H54 (cell line): Measurements from ENCODE around the gene MACROD2.

Experiments used
- DNase-seq: peaks from one replicate; pipeline ENCODE4 v3.0.0; 2011; ENCODE audit warnings: low spot score, mixed read lengths; ENCODE audit not compliant: insufficient read length
- FAIRE-seq: peaks from 3 replicates; lab custom pipeline; 2011; peaks lifted over from hg19 to GRCh38; lab: Jason Lieb, UNC
- POLR2A ChIP-seq: IDR thresholded peaks from 2 replicates; pipeline ENCODE4 v1.6.1; 2011; ENCODE audit warnings: low read depth, mild to moderate bottlenecking, low read length

MACROD2 gene

DNA sequence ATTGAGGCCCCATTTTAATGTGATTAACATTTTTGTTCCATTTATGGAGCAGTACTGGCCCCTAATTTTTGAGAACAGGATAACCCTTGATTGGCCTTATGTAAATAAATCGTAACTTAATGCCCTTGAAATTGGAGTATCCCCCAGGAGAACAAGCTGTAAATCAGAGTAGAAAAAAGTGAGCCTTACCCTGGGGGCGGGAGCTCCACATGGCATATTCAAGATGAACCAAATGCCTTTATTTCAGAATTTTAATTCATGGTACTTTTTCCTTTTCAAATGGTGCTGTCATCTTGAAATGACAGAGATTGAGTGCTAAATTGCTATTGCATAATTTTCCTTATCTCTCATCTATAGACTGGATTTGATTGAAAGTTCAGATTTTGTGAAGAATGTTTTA is 1151.6 kb downstream of the MACROD2 start:
- DNase-seq, result no peak
- no peak for TF ChIP-seq POLR2A
- no peak for FAIRE-seq

DNA sequence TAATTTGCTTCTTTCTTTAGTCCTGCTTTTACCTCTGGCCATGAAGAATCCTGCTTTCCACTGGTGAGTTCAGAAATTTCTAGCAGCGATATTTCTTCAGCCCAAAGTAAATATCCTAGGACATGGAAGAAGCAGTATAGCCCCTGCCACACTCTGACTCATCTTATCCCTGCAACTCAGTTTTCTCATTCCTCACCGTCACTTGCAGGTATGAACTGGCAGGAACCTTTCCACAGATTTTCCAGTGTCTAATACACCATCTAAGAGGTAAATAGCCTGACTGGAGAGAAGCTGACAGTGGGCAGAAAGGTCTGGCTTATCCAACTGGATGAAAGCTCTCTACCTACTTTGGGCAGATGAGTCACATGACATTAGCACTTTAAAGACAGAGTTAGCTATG is 1158.8 kb downstream of the MACROD2 start:
- no peak for DNase-seq
- TF ChIP-seq POLR2A, result no peak
- no peak for FAIRE-seq

DNA sequence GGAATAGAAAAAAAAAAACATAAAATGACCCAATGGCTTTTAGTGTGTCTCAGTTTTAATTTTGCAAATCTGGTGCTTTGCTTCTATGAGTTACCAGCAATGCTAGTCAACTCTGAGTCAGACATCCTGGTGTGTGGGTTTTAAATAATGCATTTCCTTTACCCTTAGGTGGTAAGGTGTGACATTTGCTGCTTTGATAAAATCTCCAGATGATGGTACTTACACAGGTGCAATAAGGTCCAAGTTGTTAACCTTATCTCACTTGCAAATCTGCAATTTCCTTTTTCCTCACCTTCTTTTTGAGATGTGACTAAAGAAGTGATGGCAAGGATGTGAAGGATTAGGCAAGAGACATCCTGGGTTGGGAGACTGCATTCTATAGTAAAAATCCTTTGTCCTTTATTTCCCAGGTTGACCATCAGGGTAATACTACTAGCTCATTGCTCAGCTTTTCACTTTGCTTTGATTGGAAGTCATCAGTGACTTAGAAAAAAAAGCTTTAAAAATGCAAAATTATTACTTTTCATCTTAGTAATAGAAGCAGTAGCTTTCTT is 1160.6 kb downstream of the MACROD2 start:
- DNase-seq (no peak), FAIRE-seq (no peak)
- TF ChIP-seq POLR2A, result no peak

DNA sequence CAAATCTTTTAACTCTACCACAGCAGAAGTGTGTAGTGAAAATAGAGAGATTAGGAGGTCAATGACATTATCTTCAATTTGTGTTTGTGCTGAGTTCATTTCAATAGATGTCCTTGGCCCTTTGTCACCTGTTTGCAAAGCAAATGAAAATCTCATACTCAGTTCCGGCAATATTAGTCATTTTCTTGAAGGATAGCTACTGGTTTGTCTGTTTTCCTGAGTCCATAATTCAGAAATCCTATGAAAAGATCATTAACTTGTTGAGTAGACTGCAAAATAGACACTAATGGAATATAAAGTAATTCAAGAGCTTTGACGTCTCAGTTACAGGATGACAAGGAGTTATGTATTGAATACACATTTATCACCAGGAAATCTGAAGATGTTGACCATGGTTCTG is 1163.2 kb downstream of the MACROD2 start:
- TF ChIP-seq POLR2A, result no peak
- DNase-seq, result no peak
- FAIRE-seq, result no peak

DNA sequence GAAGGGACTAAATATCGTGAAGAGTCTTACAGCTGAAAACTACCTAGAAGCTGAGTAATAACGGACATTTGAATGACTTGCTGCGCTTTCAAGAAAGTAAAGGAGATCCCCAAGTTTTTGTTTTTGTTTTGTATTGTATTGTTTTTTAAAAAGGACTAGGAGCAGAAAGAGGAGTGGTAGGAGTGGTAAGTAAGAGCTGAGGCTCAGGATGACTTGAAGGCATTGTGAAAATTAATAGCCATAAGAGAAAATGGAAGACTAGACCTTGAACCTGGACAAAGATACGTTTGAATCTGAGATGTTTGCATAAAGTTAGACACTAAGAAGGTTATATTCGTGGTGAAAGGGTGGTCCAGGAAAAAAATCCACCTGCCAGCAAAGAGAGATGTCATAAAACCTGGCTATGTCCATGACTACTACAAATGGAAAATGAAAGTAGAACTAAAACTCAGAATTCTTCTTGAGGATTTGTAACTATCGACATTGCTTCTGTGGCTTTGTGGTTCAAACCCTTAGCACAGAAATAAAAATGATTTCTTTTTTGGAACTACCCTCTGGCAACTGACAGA is 1166.8 kb downstream of the MACROD2 start:
- DNase-seq (no peak), FAIRE-seq (no peak)
- no peak for TF ChIP-seq POLR2A

DNA sequence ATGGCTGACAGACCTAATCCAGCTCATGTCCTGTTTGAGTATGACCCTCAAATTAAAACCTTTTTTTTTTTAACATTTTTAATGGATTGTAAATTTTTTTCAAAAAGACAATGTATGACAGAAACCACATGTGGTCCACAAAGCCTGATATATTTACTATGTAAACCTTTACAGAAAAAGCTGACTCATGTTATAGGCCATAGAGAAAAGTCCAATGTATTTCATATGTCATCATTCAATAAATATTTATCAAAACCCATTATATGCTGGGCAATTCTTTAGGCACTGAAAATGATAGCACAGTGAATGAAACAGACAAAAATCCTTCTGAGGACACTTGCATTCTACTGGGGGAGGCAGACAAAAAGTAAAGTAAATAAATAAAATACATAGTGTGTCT is 1168.3 kb downstream of the MACROD2 start:
- FAIRE-seq (no peak), DNase-seq (no peak)

DNA sequence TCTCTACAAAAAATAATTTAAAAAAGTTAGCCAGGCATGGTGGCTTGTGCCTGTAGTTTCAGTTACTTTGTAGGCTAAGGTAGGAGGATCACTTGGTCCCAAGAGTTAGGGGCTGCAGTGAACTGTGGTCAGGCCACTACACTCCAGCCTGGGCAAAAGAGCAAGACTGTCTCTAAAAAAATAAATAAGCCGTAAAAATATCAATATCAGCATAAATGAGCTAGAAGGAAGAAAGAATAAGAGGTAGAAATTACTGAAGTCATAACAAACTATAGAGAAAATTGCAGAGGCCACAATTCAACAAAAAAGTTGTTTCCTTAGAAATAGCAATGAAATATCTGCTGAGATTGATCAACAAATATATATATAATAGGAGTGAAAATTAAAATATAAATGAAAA is 1169.4 kb downstream of the MACROD2 start:
- DNase-seq (no peak), FAIRE-seq (no peak)
- no peak for TF ChIP-seq POLR2A

More for the DNA sequence above, 1168.3 kb downstream of the MACROD2 start:
- no peak for TF ChIP-seq POLR2A

DNA sequence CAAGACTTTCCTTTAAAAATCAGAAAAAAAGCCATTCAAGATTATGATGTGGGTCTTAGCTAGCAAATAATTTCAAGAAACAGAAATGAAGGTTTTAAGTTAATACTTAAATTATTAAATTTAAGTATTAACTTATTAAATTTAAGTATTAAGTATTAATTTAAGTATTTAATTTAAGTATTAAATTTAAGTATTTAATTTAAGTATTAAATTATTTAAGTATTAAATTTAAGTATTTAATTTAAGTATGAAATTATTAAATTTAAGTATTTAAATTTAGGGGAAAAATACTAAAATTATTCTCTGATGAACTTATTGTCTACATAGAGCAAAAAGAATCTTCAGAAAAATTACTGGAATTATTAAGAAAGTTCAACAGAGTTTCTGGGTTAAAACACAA is 1171.4 kb downstream of the MACROD2 start:
- FAIRE-seq, result no peak

DNA sequence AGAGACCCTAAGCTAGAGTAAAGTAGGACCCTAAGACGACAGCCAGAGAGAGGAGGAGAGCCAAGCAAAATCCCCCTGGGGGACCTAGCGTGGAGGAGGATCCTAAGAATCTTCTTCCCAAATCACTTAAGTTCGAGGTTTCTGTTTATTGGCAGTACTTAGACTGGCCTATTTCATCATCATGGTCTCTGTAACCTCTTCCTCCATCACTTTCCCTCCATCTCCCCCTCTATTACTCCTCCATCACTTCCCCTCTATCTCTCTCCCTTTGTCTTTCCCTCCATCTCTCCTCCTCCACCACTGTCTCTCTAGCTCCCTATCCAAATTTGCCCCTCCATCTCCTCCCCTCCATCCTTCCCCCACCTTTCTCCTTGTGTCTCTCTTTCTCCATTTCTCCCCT is 1175.7 kb downstream of the MACROD2 start:
- TF ChIP-seq POLR2A, result no peak
- DNase-seq (no peak), FAIRE-seq (no peak)

More for the DNA sequence above, 1171.4 kb downstream of the MACROD2 start:
- DNase-seq, result no peak
- TF ChIP-seq POLR2A, result no peak

DNA sequence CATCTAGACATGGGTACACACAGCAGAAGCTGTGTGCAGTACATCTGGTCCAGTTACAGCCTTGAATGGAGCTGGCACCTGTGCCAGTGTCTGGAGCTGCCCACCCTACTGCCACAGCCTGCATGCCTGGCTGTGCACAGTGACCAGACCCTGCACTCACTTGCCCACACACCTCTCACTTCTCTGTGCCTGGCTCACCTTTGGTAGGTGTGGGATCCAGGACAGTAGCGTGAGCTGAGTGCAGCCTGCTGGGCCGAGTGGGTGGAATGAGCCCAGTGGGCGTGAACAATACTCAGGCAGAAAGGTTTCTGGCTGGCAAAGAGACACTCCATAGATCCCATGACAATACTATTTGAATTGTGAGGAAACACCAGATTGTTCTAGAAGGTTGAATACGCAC is 1181.6 kb downstream of the MACROD2 start:
- FAIRE-seq, result no peak
- no peak for DNase-seq
- TF ChIP-seq POLR2A, result no peak

DNA sequence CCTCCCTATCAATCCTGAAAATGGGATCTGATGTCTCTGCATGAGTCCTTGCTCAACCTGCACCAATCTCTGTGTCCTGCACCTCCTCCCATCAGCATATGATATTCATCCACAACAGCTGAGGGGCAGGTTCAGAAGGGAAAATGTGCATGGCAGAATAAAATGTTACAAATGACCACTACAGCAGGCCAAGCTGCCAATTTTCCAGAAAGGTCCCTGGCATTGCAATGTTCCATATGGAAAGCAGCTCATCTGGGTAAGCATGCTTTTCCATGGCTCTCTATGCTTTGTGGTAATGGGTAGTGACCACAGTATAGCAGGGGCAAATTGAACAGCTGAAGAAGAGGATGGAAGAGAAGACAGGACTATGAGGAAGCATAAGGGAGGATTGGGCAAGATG is 1183.3 kb downstream of the MACROD2 start:
- no peak for DNase-seq
- FAIRE-seq, result no peak
- no peak for TF ChIP-seq POLR2A

DNA sequence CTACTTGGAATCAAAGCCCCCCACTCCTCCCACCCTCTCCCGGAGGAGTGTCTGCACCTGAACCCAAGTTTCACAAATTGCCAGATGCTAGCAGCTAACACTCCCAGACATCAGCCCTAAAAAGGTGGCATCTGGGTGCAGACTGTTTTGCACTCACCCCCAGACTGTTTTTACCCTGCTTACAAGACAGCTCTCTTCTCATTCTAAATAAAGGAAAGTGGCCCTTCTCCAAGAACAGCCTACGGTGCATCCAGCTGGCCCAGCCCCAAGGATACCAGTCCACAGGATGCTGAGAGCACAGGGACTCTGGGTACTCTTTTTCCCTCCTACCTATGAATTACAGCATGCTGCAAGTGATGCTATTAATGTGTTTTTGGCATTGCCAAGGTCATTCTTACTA is 1184.1 kb downstream of the MACROD2 start:
- FAIRE-seq (no peak), DNase-seq (no peak)
- TF ChIP-seq POLR2A, result no peak

DNA sequence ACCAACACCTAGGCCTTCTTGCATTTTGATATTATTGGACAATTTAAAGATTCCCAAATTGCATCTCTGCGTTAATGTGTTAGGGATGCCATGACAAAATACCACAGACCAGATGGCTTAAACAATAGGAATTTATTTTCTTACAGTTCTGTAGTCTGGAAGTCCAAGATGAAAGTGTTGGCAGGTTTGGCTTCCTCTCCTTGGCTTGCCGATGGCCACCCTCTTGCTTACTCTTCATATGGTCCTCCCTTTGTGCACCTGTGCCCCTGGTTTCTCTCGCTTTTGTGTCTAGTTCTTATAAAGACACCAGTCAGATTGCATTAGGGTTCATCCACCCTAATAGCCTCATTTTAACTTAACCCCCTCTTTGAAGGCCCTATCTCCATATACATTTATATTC is 1184.5 kb downstream of the MACROD2 start:
- TF ChIP-seq POLR2A, result no peak
- no peak for DNase-seq
- no peak for FAIRE-seq

DNA sequence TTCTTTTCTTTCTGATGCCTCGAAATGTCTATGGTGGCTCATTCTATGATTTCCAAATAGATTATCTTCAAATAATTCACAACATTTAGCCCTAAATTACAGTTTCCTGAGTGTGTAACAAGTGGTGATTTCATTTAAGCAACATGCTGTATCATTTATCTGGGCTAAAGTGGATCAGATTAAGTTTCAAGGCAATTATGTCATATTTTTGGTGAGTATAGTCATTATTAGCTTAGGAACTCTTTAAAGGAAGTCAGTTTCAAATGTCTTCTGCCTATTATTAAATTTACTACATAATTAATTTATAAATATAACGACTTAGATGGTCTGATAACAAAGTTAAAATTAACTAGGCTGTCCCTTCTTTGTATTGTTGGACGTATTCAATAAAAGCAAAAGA is 1190.0 kb downstream of the MACROD2 start:
- TF ChIP-seq POLR2A, result no peak
- no peak for FAIRE-seq
- DNase-seq, result no peak

DNA sequence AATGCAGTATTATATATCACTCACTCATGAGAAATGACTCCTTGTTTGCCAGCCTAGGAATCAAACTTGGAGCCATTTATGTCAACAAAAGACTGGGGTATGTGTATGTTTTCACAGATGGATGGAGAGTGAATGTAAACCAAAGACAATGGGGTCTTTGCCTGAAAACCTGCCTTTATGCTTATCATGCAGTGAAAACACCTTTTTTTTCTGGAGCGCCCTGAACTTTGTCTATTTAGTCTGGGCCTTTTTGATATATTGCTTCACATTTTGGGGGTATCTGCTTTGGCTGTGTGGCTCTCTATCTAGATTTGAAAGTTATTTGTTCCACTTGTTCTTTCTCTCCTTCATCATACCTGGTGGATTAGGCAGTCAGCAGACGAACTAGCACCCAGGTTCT is 1190.6 kb downstream of the MACROD2 start:
- no peak for FAIRE-seq
- no peak for TF ChIP-seq POLR2A
- no peak for DNase-seq

DNA sequence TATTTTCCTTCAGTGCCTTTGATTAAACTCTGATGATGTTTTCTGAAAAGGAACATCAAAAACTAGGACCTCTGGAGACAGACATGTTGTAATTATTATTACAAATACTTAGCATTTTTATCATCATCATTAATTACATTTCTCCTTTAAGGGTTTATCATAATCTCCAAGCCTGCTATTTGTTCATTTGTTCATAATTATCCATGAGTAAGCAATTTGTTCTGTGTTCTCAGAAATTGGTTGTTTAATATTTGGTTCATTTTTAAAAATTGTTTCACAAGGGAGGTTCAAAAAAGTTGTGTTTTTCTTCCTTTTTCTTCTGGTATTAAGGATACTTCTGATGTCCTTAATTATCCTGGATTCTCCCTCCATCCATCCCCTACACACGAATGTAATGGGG is 1192.3 kb downstream of the MACROD2 start:
- DNase-seq, result no peak
- TF ChIP-seq POLR2A, result no peak
- FAIRE-seq, result no peak

DNA sequence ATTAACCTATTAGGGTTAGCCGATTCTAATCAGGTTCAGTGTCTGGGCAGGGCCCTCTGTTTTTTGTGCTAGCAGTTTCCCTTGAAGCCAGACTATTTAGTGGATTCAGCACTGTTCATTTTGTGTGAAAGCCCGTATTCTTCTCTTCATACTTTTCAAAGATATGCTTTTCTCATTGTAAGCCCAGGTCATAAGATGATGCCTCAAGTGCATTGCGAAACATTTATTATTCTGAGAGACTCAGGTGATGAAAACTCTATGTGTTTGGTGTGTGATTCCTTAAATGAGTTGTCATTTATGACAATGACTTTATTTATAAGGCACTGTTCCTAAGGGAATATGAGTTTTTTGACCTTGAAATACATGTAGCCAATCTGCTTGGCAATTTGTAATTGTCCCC is 1193.1 kb downstream of the MACROD2 start:
- DNase-seq (no peak), FAIRE-seq (no peak)
- TF ChIP-seq POLR2A, result no peak
